Right lobe of liver (tissue), 6 donors: ENCODE results near the gene EIPR1. TPM values are rescaled to one million over a fixed set of nuclear protein-coding genes. Genes with fewer than 3 reads are reported as not detected.

Source experiments
- ATAC-seq, 4 donors: fragments of 200-7000 bp; cut with Tn5 transposase; one replicate each; pipeline ENCODE4 v1.9.1; 2020; ENCODE audit warnings: mild to moderate bottlenecking in 4 of 4, moderate library complexity in 4 of 4
- DNase-seq, 3 donors: peaks; one replicate each; pipeline ENCODE4 v3.0.0-alpha.2; 2020
- H3K27ac ChIP-seq, 3 donors: fragments of 200-600 bp; one replicate each; pipeline ENCODE4 v1.8.0; 2022
- H3K27me3 ChIP-seq, 2 donors: fragments of 200-600 bp; one replicate each; pipeline ENCODE4 v1.8.0; 2022
- H3K36me3 ChIP-seq, 4 donors: fragments of 200-600 bp; sonication (generic) in 1 of 4; one replicate each; pipeline versions ENCODE4 v1.5.1 to v1.8.0; 2017 to 2022; ENCODE audit warnings: control low read depth in 1 of 4
- H3K4me1 ChIP-seq, 4 donors: fragments of 200-600 bp; sonication (generic) in 1 of 4; one replicate each; pipeline versions ENCODE4 v1.5.1 to v1.8.0; 2017 to 2022; ENCODE audit warnings: control low read depth in 1 of 4
- H3K4me3 ChIP-seq, 3 donors: fragments of 200-600 bp; one replicate each; pipeline ENCODE4 v1.8.0; 2022
- H3K9me3 ChIP-seq, 4 donors: fragments of 200-600 bp; sonication (generic) in 1 of 4; one replicate each; pipeline versions ENCODE4 v1.5.1 to v1.8.0; 2017 to 2022; ENCODE audit warnings: control low read depth in 1 of 4
- CTCF ChIP-seq, 4 donors: fragments of 200-600 bp in 3 of 4; fragments of 450-650 bp in 1 of 4; IDR thresholded peaks; one replicate each; pipeline versions ENCODE4 v1.5.1 to v1.8.0; 2016 to 2022; ENCODE audit warnings: antibody characterized with exemption in 4 of 4, mild to moderate bottlenecking in 2 of 4
- POLR2A ChIP-seq: fragments of 450-650 bp; IDR thresholded peaks from one replicate; pipeline ENCODE4 v1.6.1; 2017; ENCODE audit warnings: antibody characterized with exemption, mild to moderate bottlenecking
- WGBS: methylation state at CpG from one replicate; pipeline ENCODE4 v1.1.6; 2018; ENCODE audit warnings: low coverage, low lambda C conversion rate; ENCODE audit not compliant: insufficient coverage; ENCODE audit errors: missing lambda C conversion rate; 5-methylcytosine and 5-hydroxymethylcytosine counted together
- intact Hi-C, 2 donors: fragments of 100-400 bp; cut with DNase I; formaldehyde crosslinking; loops; one replicate each; pipeline versions ENCODE4 v1.11.2 to v1.14.1; 2022
- total RNA-seq, 6 experiments: library from RNA; depleted of rRNA in 2 of 6; stranded (reverse); fragments of >200 nt in 2 of 6; fragmentation: NEBNext Ultra II Directional in 3 of 6; extraction: Animal tissue kit (Norgen Biotek cat#: 25700) in 3 of 6; gene quantifications; one replicate each; pipeline versions ENCODE4 v1.1.0 to v1.2.4, GENCODE V29; 2016 to 2023
- donor health status: DM: no; HTN: yes; CAD: no.
- donor health status: DM: no; HTN: no; CAD: no.
- donor health status: DM: no; HTN: no; CAD: no.
- donor health status: DM: no; HTN: yes; CAD: no.
- donor health status: DM: no; HTN: yes; CAD: no.

EIPR1 gene
- total RNA-seq, 6 experiments from 2014 or later, result 6.8 to 40.6 (median 11.6) TPM

- H3K4me1 ChIP-seq, result peaks cover 0 to 11% (median 4%) of the 10 kb centered on the region in 4 donors
- H3K4me3 ChIP-seq, result no peak overlapping the region
- H3K27ac ChIP-seq, result no peak overlapping the region
- TF ChIP-seq CTCF (IDR thresholded peaks at IDR 0.05), result no peak
- no peak for TF ChIP-seq POLR2A
- H3K9me3 ChIP-seq, result no peaks in the 10 kb centered on the region
- DNase-seq (no peak), ATAC-seq (no peak)
- 81% methylated on average over 5 of the region's 13 CpGs for WGBS
- intact Hi-C loops, result no loop called here
- H3K27me3 ChIP-seq, result no peaks in the 10 kb centered on the region
- H3K36me3 ChIP-seq, result peaks cover 0 to 22% (median 13%) of the 10 kb centered on the region in 4 donors
Observed at GRCh38 chr2:3420076-3420768, 42.6 kb upstream of the EIPR1 start.

GRCh38 chr2:3418766-3419404 is 41.3 kb upstream of the EIPR1 start:
- intact Hi-C loops, result no loop called here

GRCh38 chr2:3414133-3414860 is 36.7 kb upstream of the EIPR1 start:
- intact Hi-C loops, result no loop called here
- Histone ChIP-seq H3K36me3 (peaks cover 0 to 6% (median 2%) of the 10 kb centered on the region in 4 donors), H3K27me3 (no peaks in the 10 kb centered on the region), H3K4me3 (no peak overlapping the region), H3K9me3 (no peaks in the 10 kb centered on the region), H3K27ac (no peak overlapping the region), H3K4me1 (no peaks in the 10 kb centered on the region)
- DNase-seq (no peak), ATAC-seq (peak in 1 of 4 donors; percentile 17)
- WGBS, result 96% methylated on average over 15 of the region's 25 CpGs
- TF ChIP-seq CTCF (IDR thresholded peaks at IDR 0.05) (no peak), POLR2A (no peak)

More at GRCh38 chr2:3418766-3419404, 41.3 kb upstream of the EIPR1 start:
- H3K4me1 ChIP-seq, result peaks cover 0 to 6% (median 1%) of the 10 kb centered on the region in 4 donors
- no peak overlapping the region for H3K27ac ChIP-seq
- no peak overlapping the region for H3K4me3 ChIP-seq
- ATAC-seq, result peak in 1 of 4 donors; percentile 23
- H3K27me3 ChIP-seq, result no peaks in the 10 kb centered on the region
- 81% methylated on average over 4 of the region's 11 CpGs for WGBS
- peaks cover 0 to 19% (median 12%) of the 10 kb centered on the region in 4 donors for H3K36me3 ChIP-seq
- no peak for DNase-seq
- TF ChIP-seq CTCF (IDR thresholded peaks at IDR 0.05) (no peak), POLR2A (no peak)
- no peaks in the 10 kb centered on the region for H3K9me3 ChIP-seq

- no peaks in the 10 kb centered on the region for H3K27me3 ChIP-seq
- intact Hi-C loops, result no loop called here
- H3K36me3 ChIP-seq, result peaks cover 0 to 6% (median 2%) of the 10 kb centered on the region in 4 donors
- no peak for TF ChIP-seq CTCF (IDR thresholded peaks at IDR 0.05)
- TF ChIP-seq POLR2A, result no peak
- H3K27ac ChIP-seq, result no peak overlapping the region
- no peak overlapping the region for H3K4me3 ChIP-seq
- ATAC-seq, result no peak
- DNase-seq, result no peak
- H3K9me3 ChIP-seq, result no peaks in the 10 kb centered on the region
- 90% methylated on average over 4 of the region's 4 CpGs for WGBS
- no peaks in the 10 kb centered on the region for H3K4me1 ChIP-seq
Observed at GRCh38 chr2:3413697-3414096, 36.1 kb upstream of the EIPR1 start.
